ENCODE data around the gene CASKIN2.
"Not testable (repeated sequence)": the region's sequence is repeated elsewhere in the genome, so short reads cannot be mapped to it uniquely, and the experiment has no call there.

Gene CASKIN2

GRCh38 chr17:75487351-75488070, 27.8 kb downstream of the CASKIN2 start:
- DNase-seq (ENCODE audit: low read depth): peak; percentile 18

- DNase-seq (ENCODE audit: low read depth): no peak
Observed at GRCh38 chr17:75486951-75487350, 28.4 kb downstream of the CASKIN2 start.

DNA sequence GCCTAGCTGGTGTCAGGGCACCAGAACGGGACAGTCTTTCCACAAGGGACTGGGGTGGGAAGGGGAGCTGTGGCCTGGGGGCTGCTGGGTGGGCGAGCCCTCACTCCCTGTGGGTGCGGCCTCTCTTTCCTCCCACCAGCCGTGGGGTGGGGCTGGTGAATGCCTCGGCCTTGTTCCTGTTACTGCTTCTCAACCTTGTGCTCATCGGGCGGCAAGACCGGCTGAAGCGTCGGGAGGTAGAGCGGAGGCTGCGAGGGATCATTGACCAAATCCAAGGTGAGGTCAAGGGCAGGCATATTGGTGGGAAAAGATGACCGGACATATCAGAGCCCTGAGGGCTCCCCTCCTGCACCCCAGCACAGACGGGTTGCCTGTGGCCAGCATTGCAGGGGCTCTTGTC, 29.2 kb downstream of the CASKIN2 start:
- no peak for DNase-seq (ENCODE audit: low read depth)

DNA sequence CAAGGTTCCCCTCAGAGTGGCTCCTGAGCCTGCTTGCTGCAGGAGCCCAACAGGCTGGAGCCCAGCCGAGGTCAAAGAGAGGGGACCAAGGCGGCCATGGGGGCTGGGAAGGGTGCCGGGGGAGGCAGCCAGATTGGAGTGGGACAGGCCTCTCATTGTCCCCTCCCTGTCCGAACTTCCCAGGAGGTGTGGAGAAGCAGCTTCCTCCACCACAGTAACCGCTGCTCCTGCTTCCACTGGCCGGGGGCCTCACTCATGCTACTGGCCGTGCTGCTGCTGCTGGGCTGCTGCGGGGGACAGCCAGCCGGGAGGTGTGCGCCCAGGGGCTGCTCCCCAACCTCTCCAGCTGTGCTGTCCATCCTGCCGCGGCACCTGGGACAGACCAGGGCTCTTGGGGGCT, 29.6 kb downstream of the CASKIN2 start:
- DNase-seq (ENCODE audit: low read depth): no peak

- DNase-seq (ENCODE audit: low read depth): no peak
Observed at GRCh38 chr17:75482098-75482942, 33.0 kb downstream of the CASKIN2 start.

DNA sequence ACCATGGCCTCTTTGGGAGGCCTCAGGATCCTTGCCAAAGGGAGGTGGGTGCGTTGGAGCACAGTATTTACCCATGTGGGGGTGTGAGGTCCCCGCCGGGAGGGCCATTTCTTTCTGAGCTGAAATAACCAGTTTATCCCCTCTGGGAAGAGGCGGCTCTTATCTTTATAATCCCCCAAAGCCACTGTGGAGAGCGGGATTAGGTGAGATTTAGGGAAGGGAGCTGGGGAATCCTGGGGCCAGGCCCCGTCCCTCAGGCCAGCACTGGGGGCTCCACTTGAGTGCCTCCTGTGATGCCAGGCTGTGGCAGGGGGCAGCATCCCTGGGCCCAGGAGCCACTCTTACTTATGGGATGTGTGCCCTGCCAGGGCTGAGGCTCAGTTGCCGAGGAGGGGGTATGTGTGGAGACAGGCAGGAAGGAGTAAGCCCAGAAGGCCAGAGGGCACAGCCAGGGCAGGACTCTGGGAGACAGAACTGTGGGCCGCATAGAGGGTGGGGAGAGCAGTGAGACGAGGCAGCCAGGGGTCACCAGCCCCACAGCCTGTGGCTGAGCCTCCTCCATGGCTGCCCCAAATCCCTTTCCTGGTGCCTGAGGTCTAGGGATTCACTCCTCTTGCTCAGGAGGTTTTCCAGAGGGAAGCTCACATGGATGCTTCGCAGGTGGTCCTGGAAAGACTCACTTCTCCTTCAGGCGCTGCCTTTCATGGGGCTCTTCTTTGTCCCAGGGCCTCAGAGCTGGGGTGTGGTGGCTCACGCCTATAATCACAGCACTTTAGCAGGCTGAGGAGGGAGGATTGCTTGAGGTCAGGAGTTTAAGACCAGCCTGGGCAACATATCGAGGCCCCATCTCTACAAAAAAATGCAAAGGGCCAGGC, 33.9 kb downstream of the CASKIN2 start:
- DNase-seq (ENCODE audit: low read depth): no peak

GRCh38 chr17:75480281-75480680, 35.1 kb downstream of the CASKIN2 start:
- no peak for DNase-seq (ENCODE audit: low read depth)

GRCh38 chr17:75478508-75478907, 36.8 kb downstream of the CASKIN2 start:
- no peak for DNase-seq (ENCODE audit: low read depth)

DNA sequence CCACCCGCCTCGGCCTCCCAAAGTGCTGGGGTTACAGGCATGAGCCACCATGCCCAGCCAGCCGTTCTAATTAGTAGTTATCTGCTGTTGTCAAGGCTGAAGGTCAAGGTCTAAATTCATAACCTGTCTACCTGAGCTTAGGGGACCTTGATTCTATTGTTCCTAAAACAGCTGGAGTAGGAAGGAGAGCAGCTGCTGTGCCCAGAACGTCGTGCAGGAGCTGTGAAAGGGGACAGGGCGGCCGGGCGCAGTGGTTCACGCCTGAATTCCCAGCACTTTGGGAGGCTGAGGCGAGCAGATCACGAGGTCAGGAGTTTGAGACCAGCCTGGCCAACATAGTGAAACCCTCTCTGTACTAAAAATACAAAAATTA, 37.9 kb downstream of the CASKIN2 start:
- DNase-seq (ENCODE audit: low read depth): not testable (repeated sequence)

GRCh38 chr17:75476752-75477489, 38.4 kb downstream of the CASKIN2 start:
- DNase-seq (ENCODE audit: low read depth): no peak

GRCh38 chr17:75476271-75476671, 39.1 kb downstream of the CASKIN2 start:
- DNase-seq (ENCODE audit: low read depth): no peak

DNA sequence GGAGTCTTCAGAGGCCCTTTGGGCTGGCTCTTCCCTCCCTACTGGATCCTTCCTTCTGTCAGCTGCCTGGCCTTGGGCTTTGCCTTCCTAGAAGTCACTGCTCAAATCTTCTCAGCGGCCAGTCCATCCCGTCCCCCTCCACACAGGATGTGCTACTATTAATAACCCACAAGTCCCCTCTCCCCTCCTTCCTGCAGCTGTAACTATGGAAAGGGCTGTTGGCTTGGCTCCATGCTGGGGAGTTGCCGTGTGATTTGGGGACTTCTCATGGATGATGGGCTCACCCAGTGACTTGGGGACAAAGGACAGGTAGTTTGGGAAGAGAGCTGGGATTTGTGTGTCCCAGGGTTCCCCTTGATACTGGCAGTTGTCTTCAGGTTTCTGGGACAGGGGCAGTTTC, 39.5 kb downstream of the CASKIN2 start:
- DNase-seq (ENCODE audit: low read depth): no peak

DNA sequence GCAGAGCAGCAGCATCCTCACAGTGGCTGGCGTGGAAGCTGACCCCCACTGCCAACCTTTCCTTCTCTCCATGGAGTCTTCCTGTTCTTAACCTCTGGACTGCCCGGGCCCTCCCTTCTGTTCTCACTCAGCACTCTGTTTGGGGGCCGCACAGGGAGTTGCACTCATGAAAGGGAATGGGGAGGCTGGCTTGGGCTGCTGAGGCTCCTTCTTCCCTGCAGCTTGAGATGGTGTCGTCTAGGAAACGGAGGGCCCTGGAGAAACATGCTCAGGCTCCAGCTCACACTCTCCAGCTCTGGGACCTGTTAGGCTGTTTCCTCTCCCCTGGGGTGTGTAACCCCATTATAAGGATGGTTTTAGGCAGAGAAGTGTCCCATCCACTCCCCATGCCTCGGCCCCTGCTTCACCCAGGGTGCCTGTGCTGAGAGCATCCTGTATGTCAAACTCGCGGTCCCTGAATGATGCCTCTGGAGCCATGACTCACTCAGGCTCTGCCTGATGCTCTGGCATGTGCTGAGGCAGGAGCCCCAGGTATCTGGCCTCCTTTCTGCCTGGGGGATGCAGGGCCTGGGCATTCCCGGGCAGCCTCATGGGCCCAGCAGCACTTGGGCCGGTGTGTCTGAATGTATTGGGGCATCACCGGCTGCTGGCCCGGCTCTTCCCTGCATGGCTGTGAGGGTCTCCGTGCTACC, 40.0 kb downstream of the CASKIN2 start:
- no peak for DNase-seq (ENCODE audit: low read depth)

DNA sequence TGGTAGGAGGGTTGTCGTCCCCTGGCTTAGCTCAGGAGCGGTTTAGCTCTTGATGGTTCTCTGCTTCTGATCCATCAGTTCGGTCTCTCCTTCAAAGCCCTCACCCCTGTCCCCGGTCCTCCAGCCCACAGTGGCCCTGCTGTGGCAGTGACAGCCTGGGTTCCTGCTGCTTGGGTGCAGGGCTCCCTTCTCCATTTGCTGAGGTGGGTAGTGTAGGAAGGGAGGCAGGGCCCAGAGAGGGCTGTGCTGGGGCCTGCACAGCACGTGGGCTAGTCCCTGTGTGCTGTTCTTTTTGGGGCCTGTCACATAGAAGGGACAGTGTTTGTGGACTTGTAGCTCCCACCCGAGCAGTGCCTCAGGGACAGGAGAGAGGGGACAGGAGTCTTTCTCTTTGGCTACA, 40.6 kb downstream of the CASKIN2 start:
- no peak for DNase-seq (ENCODE audit: low read depth)

DNA sequence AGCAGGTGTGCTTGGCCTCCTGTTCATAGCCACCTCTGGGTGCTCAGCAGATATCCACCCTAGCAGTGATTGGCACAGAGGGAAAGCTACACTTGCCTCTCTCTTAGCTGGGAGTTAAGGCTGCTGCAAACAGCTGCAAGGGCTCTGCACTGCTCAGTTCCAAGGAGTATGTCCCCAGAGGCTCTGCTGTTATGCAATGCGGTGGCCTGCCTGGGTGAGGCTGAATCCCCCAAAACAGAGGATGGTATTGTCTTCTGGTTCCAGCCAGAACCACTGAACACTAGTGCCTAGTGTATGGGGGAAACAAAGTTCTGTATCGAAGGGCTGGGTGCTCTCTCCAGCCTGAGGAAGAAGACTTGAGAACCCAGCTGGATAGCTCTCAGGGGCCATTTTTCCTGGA, 42.1 kb downstream of the CASKIN2 start:
- DNase-seq (ENCODE audit: low read depth): no peak

DNA sequence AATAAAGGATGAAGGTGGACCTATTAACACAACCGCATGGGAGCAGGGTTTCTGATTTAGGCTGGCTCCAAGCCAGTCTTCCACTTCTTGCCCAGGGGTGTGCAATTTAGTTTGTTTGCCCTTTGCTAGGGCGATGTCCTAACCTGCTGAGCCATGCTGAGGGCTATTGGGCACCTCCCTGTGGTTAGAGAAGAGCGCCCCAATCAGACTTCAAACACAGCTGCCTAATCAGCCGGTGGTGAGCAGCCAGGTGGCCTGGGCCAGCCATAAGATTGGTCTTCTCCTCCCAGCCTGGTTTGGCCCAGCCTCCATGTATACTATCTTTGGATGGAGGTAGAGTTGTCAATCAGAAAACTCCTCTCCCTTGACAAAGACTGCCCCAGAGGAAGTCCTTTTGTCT, 43.2 kb downstream of the CASKIN2 start:
- no peak for DNase-seq (ENCODE audit: low read depth)

GRCh38 chr17:75471207-75471606, 44.1 kb downstream of the CASKIN2 start:
- DNase-seq (ENCODE audit: low read depth): no peak

DNA sequence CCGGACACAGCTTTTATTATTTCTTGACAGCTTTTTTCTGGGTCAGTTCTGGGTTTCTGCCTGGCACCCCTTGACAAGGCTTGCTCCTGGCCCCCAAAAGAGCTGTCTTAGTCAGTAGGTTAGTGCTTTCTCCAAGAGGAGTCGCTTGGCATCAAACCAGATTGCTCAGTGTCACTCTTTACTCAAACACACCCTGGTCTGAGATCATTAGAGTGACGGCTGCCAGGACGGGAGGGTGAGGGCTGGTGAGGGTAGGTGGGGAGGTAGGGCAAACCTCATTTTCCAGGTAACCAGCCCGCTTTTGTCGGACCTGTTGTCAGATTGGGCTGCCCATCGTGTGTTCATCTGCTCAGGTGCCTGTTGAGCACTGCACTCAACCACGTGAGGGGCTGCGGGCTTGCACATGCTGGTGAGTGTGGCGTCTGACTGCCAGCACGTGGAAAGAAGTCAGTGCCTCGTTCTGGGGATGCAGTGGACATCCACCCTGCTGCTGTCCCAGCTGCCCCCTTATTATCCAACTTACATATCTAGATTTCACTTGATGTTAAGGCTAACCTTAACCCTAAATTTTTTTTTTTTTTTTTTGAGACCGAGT, 46.5 kb downstream of the CASKIN2 start:
- no peak for DNase-seq (ENCODE audit: low read depth)

DNA sequence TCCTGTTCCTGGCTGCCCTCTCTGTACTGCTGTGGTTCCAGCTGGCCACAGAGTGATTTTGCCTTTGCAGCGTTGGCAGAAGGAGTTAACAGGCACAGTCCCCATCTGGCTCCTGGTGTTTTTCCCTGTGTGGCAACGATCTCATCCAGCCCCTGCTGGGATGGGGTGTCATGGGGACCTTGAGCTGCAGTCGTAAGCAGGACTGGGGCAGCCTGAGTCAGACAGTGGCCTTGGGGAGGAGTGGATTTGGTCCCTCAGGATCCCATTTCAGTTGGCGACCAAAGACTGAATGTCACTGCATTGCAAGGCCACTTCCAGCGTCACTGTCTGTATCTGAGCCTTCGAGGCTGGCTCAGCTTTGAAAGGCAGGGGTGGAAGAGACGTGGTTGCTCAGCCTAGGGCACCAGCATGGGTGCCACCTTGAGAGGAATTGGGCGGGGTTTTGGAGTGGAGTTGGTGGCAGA, 47.0 kb downstream of the CASKIN2 start:
- no peak for DNase-seq (ENCODE audit: low read depth)

GRCh38 chr17:75465039-75465438, 50.3 kb downstream of the CASKIN2 start:
- DNase-seq (ENCODE audit: low read depth): no peak

- DNase-seq (ENCODE audit: low read depth): no peak
Observed at GRCh38 chr17:75463603-75464002, 51.7 kb downstream of the CASKIN2 start.

All from stimulated activated CD8-positive, alpha-beta memory T cell treated with anti-CD3 and anti-CD28 coated beads, Interleukin-7, amount 100 ng/mL, for 24 hours (primary cell).